IMR-90 (cell line): ENCODE results near the gene ZNF23. TPM values are rescaled to one million over a fixed set of nuclear protein-coding genes. Genes with fewer than 3 reads are reported as not detected.

Experiments used
- ATAC-seq: fragments of 200-7000 bp; cut with Tn5 transposase; 2 replicates; pipeline ENCODE4 v1.9.1; 2020; ENCODE audit warnings: low read depth, mild to moderate bottlenecking, moderate library complexity
- BruUV-seq: library from RNA; stranded (reverse); fragments of 400-500 nt; replicated peaks from 2 replicates; lab custom pipeline; 2021; lab: Mats Ljungman, UMichigan
- CTCF ChIA-PET: fragments of 300-600 bp; formaldehyde crosslinking; extraction: SDS; loops from one replicate; lab custom pipeline; 2021; ENCODE audit warnings: antibody characterized with exemption; lab: Yijun Ruan, JAX
- POLR2A ChIA-PET: fragments of 300-600 bp; sonication (Branson Sonifier 250); formaldehyde crosslinking; loops from one replicate; lab custom pipeline; 2022; ENCODE audit warnings: antibody characterized with exemption; ENCODE audit not compliant: unreplicated experiment; lab: Charles Lee
- DNase-seq: peaks from one replicate; pipeline ENCODE4 v3.0.0; 2013
- H2AFZ ChIP-seq: replicated peaks from 2 replicates; pipeline ENCODE3; 2013; ENCODE audit warnings: low read length, mild to moderate bottlenecking; ENCODE audit not compliant: poor library complexity
- H2AK5ac ChIP-seq: 2 replicates; pipeline ENCODE4 v1.6.1; 2013; ENCODE audit warnings: low read depth, low read length, inconsistent platforms
- H2AK9ac ChIP-seq: replicated peaks from 2 replicates; pipeline ENCODE3; 2013; ENCODE audit warnings: mild to moderate bottlenecking, low read depth, low read length, moderate library complexity; ENCODE audit not compliant: poor library complexity
- H2BK120ac ChIP-seq: 2 replicates; pipeline ENCODE4 v1.6.1; 2013; ENCODE audit warnings: low read depth, low read length, inconsistent platforms
- H2BK15ac ChIP-seq: 3 replicates; pipeline ENCODE4 v1.6.1; 2013; ENCODE audit warnings: low read depth, low read length, inconsistent platforms
- H2BK20ac ChIP-seq: 2 replicates; pipeline ENCODE4 v1.6.1; 2013; ENCODE audit warnings: low read depth, mild to moderate bottlenecking, inconsistent platforms, low read length, moderate library complexity
- H2BK5ac ChIP-seq: 2 replicates; pipeline ENCODE4 v1.6.1; 2013; ENCODE audit warnings: mild to moderate bottlenecking, low read depth, low read length, inconsistent platforms; ENCODE audit not compliant: poor library complexity, severe bottlenecking
- H3K14ac ChIP-seq: replicated peaks from 2 replicates; pipeline ENCODE4 v1.6.1; 2013; ENCODE audit warnings: low read depth, low read length, inconsistent platforms
- H3K18ac ChIP-seq: 2 replicates; pipeline ENCODE4 v1.6.1; 2013; ENCODE audit warnings: low read depth, low read length, control low read depth
- H3K23ac ChIP-seq: 2 replicates; pipeline ENCODE4 v1.6.1; 2013; ENCODE audit warnings: low read depth, low read length, inconsistent platforms
- H3K27ac ChIP-seq: 2 replicates; pipeline ENCODE4 v1.5.1; 2013; ENCODE audit warnings: mild to moderate bottlenecking, control low read depth, low read length; ENCODE audit not compliant: insufficient read depth
- H3K27me3 ChIP-seq: 2 replicates; pipeline ENCODE4 v1.6.1; 2013; ENCODE audit warnings: low read length; ENCODE audit not compliant: control insufficient read depth, insufficient read depth
- H3K36me3 ChIP-seq: 2 replicates; pipeline ENCODE4 v1.6.1; 2013; ENCODE audit warnings: low read length, mixed read lengths; ENCODE audit not compliant: control insufficient read depth, insufficient read depth
- H3K4ac ChIP-seq: 2 replicates; pipeline ENCODE4 v1.6.1; 2013; ENCODE audit warnings: low read depth, low read length, inconsistent platforms
- H3K4me1 ChIP-seq: 2 replicates; pipeline ENCODE4 v1.6.1; 2013; ENCODE audit warnings: low read length, mixed read lengths; ENCODE audit not compliant: control insufficient read depth, insufficient read depth
- H3K4me2 ChIP-seq: 2 replicates; pipeline ENCODE4 v1.6.1; 2013; ENCODE audit warnings: low read depth, mild to moderate bottlenecking, control low read depth, low read length, moderate library complexity
- H3K4me3 ChIP-seq: 2 replicates; pipeline ENCODE4 v1.5.1; 2013; ENCODE audit warnings: low read depth, mild to moderate bottlenecking, control low read depth, low read length, moderate library complexity; ENCODE audit not compliant: insufficient read depth
- H3K56ac ChIP-seq: 2 replicates; pipeline ENCODE4 v1.6.1; 2013; ENCODE audit warnings: low read length, inconsistent platforms; ENCODE audit not compliant: insufficient read depth; ENCODE audit errors: extremely low read depth
- H3K79me1 ChIP-seq, 2 experiments: 2 replicates each; pipeline ENCODE4 v1.6.1; 2013; ENCODE audit warnings: low read length in 2 of 2, inconsistent platforms in 1 of 2, low read depth in 1 of 2
- H3K9ac ChIP-seq: 2 replicates; pipeline ENCODE4 v1.6.1; 2013; ENCODE audit warnings: low read depth, low read length, control low read depth
- H3K9me1 ChIP-seq: 2 replicates; pipeline ENCODE4 v1.6.1; 2013; ENCODE audit warnings: low read length, inconsistent platforms; ENCODE audit not compliant: insufficient read depth
- H3K9me3 ChIP-seq: 2 replicates; pipeline ENCODE4 v1.6.1; 2013; ENCODE audit warnings: low read length; ENCODE audit not compliant: control insufficient read depth, insufficient read depth
- H4K20me1 ChIP-seq: 2 replicates; pipeline ENCODE4 v1.6.1; 2013; ENCODE audit warnings: low read length, inconsistent platforms; ENCODE audit not compliant: insufficient read depth
- H4K5ac ChIP-seq: 2 replicates; pipeline ENCODE4 v1.6.1; 2013; ENCODE audit warnings: mild to moderate bottlenecking, low read depth, low read length, control low read depth
- H4K8ac ChIP-seq, 2 experiments: 2 replicates each; pipeline ENCODE4 v1.6.1; 2013; ENCODE audit warnings: low read depth in 2 of 2, low read length in 2 of 2, control low read depth in 1 of 2, inconsistent platforms in 1 of 2
- H4K91ac ChIP-seq: 2 replicates; pipeline ENCODE4 v1.6.1; 2013; ENCODE audit warnings: low read depth, low read length, inconsistent platforms; ENCODE audit not compliant: insufficient read depth
- BHLHE40 ChIP-seq: fragments of 150-350 bp; IDR thresholded peaks from 2 replicates; pipeline ENCODE4 v1.6.1; 2016; ENCODE audit warnings: mild to moderate bottlenecking, low read depth, low read length
- CEBPB ChIP-seq: IDR thresholded peaks from 2 replicates; pipeline ENCODE4 v1.6.1; 2012; ENCODE audit warnings: low read depth, low read length, improper control_type of control experiment
- CHD1 ChIP-seq: IDR thresholded peaks from 2 replicates; pipeline ENCODE4 v1.6.1; 2012; ENCODE audit warnings: low read depth, low read length, improper control_type of control experiment
- CTCF ChIP-seq: conservative IDR thresholded peaks from 2 replicates; pipeline ENCODE4 v1.5.1; 2012; ENCODE audit warnings: mild to moderate bottlenecking, low read depth, low read length, improper control_type of control experiment
- ELK1 ChIP-seq: fragments of 150-350 bp; IDR thresholded peaks from 2 replicates; pipeline ENCODE4 v1.6.1; 2016; ENCODE audit warnings: low read depth, mild to moderate bottlenecking, low read length, moderate library complexity, borderline replicate concordance
- FOS ChIP-seq: fragments of 150-350 bp; IDR thresholded peaks from 2 replicates; pipeline ENCODE4 v1.6.1; 2016; ENCODE audit warnings: low read depth, low read length
- MAFK ChIP-seq: IDR thresholded peaks from 2 replicates; pipeline ENCODE4 v1.6.1; 2012; ENCODE audit warnings: low read depth, low read length, improper control_type of control experiment
- MAZ ChIP-seq: IDR thresholded peaks from 2 replicates; pipeline ENCODE4 v1.6.1; 2012; ENCODE audit warnings: low read depth, mild to moderate bottlenecking, low read length, improper control_type of control experiment, moderate library complexity, borderline replicate concordance
- MXI1 ChIP-seq: IDR thresholded peaks from 2 replicates; pipeline ENCODE4 v1.6.1; 2012; ENCODE audit warnings: low read depth, mild to moderate bottlenecking, low read length, moderate library complexity, borderline replicate concordance
- NFE2L2 ChIP-seq: fragments of 150-350 bp; IDR thresholded peaks from 2 replicates; pipeline ENCODE4 v1.6.1; 2016; ENCODE audit warnings: low read depth, mild to moderate bottlenecking, low read length
- POLR2A ChIP-seq: IDR thresholded peaks from 2 replicates; pipeline ENCODE4 v1.6.1; 2012; ENCODE audit warnings: mild to moderate bottlenecking, low read depth, low read length
- RAD21 ChIP-seq: IDR thresholded peaks from 2 replicates; pipeline ENCODE4 v1.6.1; 2012; ENCODE audit warnings: low read length, improper control_type of control experiment
- RCOR1 ChIP-seq: IDR thresholded peaks from 2 replicates; pipeline ENCODE4 v1.6.1; 2012; ENCODE audit warnings: mild to moderate bottlenecking, low read length, improper control_type of control experiment; ENCODE audit not compliant: insufficient replicate concordance
- RFX5 ChIP-seq: IDR thresholded peaks from 2 replicates; pipeline ENCODE4 v1.8.0; 2012; ENCODE audit warnings: low read depth, mild to moderate bottlenecking, low read length, moderate library complexity
- SMC3 ChIP-seq: fragments of 150-350 bp; IDR thresholded peaks from 2 replicates; pipeline ENCODE4 v1.6.1; 2016; ENCODE audit warnings: low read depth, mild to moderate bottlenecking, antibody characterized with exemption, low read length, moderate library complexity
- USF2 ChIP-seq: fragments of 150-350 bp; IDR thresholded peaks from 2 replicates; pipeline ENCODE4 v1.6.1; 2017; ENCODE audit warnings: mild to moderate bottlenecking, antibody characterized with exemption, low read length, low read depth
- WGBS, 2 experiments: methylation state at CpG; one replicate each; pipeline versions ENCODE4 v1.1.5 to v1.1.7; 2013; ENCODE audit warnings: missing lambda C conversion rate in 2 of 2; ENCODE audit not compliant: insufficient read length in 1 of 2; ENCODE audit errors: extremely low coverage in 2 of 2; 5-methylcytosine and 5-hydroxymethylcytosine counted together
- dilution Hi-C: fragments of 300-500 bp; cut with HindIII; formaldehyde crosslinking; loops from one replicate; pipeline ENCODE4 v1.14.3; 2018; ENCODE audit warnings: low sequenced_read_pairs; ENCODE audit not compliant: unreplicated experiment
- in situ Hi-C: fragments of 300-500 bp; cut with MboI; formaldehyde crosslinking; loops from 3 replicates; pipeline ENCODE4 v1.14.3; 2019; ENCODE audit warnings: low sequenced_read_pairs, inconsistent platforms, mixed read lengths
- intact Hi-C: fragments of 100-400 bp; cut with micrococcal nuclease; formaldehyde crosslinking; loops from 2 replicates; pipeline ENCODE4 v1.10.0; 2022
- polyA plus RNA-seq, 3 experiments: library from polyadenylated mRNA; depleted of rRNA; stranded (reverse); fragments of >200 nt; gene quantifications; 2 replicates each; pipeline ENCODE4 v1.2.3, GENCODE V29; 2012; ENCODE audit warnings: low replicate concordance in 1 of 3
- total RNA-seq: library from RNA; depleted of rRNA; stranded (reverse); fragments of >200 nt; gene quantifications from 2 replicates; pipeline ENCODE4 v1.2.3, GENCODE V29; 2012

Gene ZNF23
- total and polyA plus RNA-seq, 2 of the 4 experiments (the other 2 are of a cell fraction): 7.5 to 8.8 TPM

- ChIA-PET CTCF (no interaction called here), POLR2A (no interaction called here)
- H4K20me1 ChIP-seq: no peaks in the 10 kb centered on the region
- no peak overlapping the region for H2BK5ac ChIP-seq
- H4K5ac ChIP-seq: no peak overlapping the region
- H3K9me3 ChIP-seq: no peaks in the 10 kb centered on the region
- TF ChIP-seq CHD1: no peak
- TF ChIP-seq RCOR1: no peak
- TF ChIP-seq ELK1: no peak
- no peak for TF ChIP-seq NFE2L2
- TF ChIP-seq CEBPB: no peak
- no peak for TF ChIP-seq CTCF
- TF ChIP-seq USF2: no peak
- no peak for TF ChIP-seq BHLHE40
- TF ChIP-seq RAD21: no peak
- TF ChIP-seq FOS: no peak
- no peak for TF ChIP-seq RFX5
- no peak for TF ChIP-seq MAZ
- TF ChIP-seq MAFK: no peak
- no peak for TF ChIP-seq POLR2A
- TF ChIP-seq SMC3: no peak
- TF ChIP-seq MXI1: no peak
- no peak overlapping the region for H3K56ac ChIP-seq
- no peaks in the 10 kb centered on the region for H3K79me1 ChIP-seq
- H3K9ac ChIP-seq: no peak overlapping the region
- no peak overlapping the region for H4K8ac ChIP-seq
- no peak overlapping the region for H2AFZ ChIP-seq
- no peaks in the 10 kb centered on the region for H3K4me1 ChIP-seq
- WGBS, 2 experiments: no CpG with 5 or more reads among the region's 1 CpG
- H2AK5ac ChIP-seq: no peak overlapping the region
- H2BK20ac ChIP-seq: no peak overlapping the region
- in situ Hi-C loops (no loop called here), intact Hi-C loops (no loop called here), dilution Hi-C loops (no loop called here)
- ATAC-seq (no peak), DNase-seq (no peak)
- H3K23ac ChIP-seq: no peak overlapping the region
- no peak overlapping the region for H4K91ac ChIP-seq
- H3K4me3 ChIP-seq: no peak overlapping the region
- no peak overlapping the region for H3K14ac ChIP-seq
- no peak overlapping the region for H3K4me2 ChIP-seq
- no peak overlapping the region for H2BK120ac ChIP-seq
- no peak overlapping the region for H2AK9ac ChIP-seq
- no peak overlapping the region for H3K18ac ChIP-seq
- no TSS peak for BruUV-seq
- H3K27ac ChIP-seq: no peak overlapping the region
- H2BK15ac ChIP-seq: no peak overlapping the region
- H3K36me3 ChIP-seq: no peaks in the 10 kb centered on the region
- H3K27me3 ChIP-seq: no peaks in the 10 kb centered on the region
- no peak overlapping the region for H3K4ac ChIP-seq
- no peaks in the 10 kb centered on the region for H3K9me1 ChIP-seq
These were observed 45.0 kb upstream of the ZNF23 start for GRCh38 chr16:71507061-71507460.
